A549 (cell line): ENCODE results near the gene GJE1. TPM values are rescaled to one million over a fixed set of nuclear protein-coding genes. Genes with fewer than 3 reads are reported as not detected.

ENCODE experiments used
- ATAC-seq, 2 experiments: fragments of 200-7000 bp in 1 of 2; fragments of >200 bp in 1 of 2; cut with Nextera tagmentation in 1 of 2; cut with Tn5 transposase in 1 of 2; 3 replicates each; pipeline versions ENCODE4 v1.8.0 to v1.9.1; 2018 to 2020; ENCODE audit warnings: mild to moderate bottlenecking in 1 of 2, moderate library complexity in 1 of 2
- CTCF ChIA-PET: fragments of 300-600 bp; sonication (Branson Sonifier 250); formaldehyde crosslinking; extraction: SDS; loops from one replicate; lab custom pipeline; 2021; ENCODE audit warnings: antibody characterized with exemption, inconsistent platforms; lab: Yijun Ruan, JAX
- POLR2A ChIA-PET: fragments of 350-600 bp; formaldehyde crosslinking; extraction: SDS; loops from one replicate; lab custom pipeline; 2021; ENCODE audit warnings: antibody characterized with exemption, inconsistent platforms; lab: Yijun Ruan, JAX
- DNase-seq, 2 experiments: peaks; one replicate each; pipeline versions ENCODE4 v3.0.0 to v3.0.0-alpha.2; 2011 to 2016; ENCODE audit warnings: low read depth in 1 of 2, low spot score in 1 of 2
- FAIRE-seq: peaks from 2 replicates; lab custom pipeline; 2011; peaks lifted over from hg19 to GRCh38; lab: Jason Lieb, UNC
- H3K27ac ChIP-seq, 2 experiments: fragments of >200 bp; sonication (Bioruptor Twin); formaldehyde crosslinking; 3 replicates each; pipeline ENCODE4 v1.5.1; 2016 to 2017
- H3K4me1 ChIP-seq: fragments of >200 bp; sonication (Bioruptor Twin); formaldehyde crosslinking; 3 replicates; pipeline ENCODE4 v1.6.1; 2016
- H3K4me2 ChIP-seq: fragments of >200 bp; sonication (Bioruptor Twin); formaldehyde crosslinking; 3 replicates; pipeline ENCODE4 v1.6.1; 2016
- H3K4me3 ChIP-seq: fragments of >200 bp; sonication (Bioruptor Twin); formaldehyde crosslinking; 3 replicates; pipeline ENCODE4 v1.5.1; 2016
- H3K9me3 ChIP-seq: fragments of >200 bp; sonication (Bioruptor Twin); formaldehyde crosslinking; 3 replicates; pipeline ENCODE4 v1.6.1; 2016
- ATOH8 ChIP-seq: fragments of 250-450 bp; sonication (Bioruptor Pico); IDR thresholded peaks from 2 replicates; pipeline ENCODE4 v1.5.0; 2020; ENCODE audit warnings: low read depth, mild to moderate bottlenecking, moderate library complexity
- BCL3 ChIP-seq: fragments of >200 bp; sonication (Bioruptor Twin); formaldehyde crosslinking; IDR thresholded peaks from 3 replicates; pipeline ENCODE4 v1.6.1; 2016
- CBX2 ChIP-seq: fragments of 200-600 bp; sonication (generic); IDR thresholded peaks from 2 replicates; pipeline ENCODE4 v1.6.1; 2016; ENCODE audit warnings: low read depth, mild to moderate bottlenecking, borderline replicate concordance
- CEBPB ChIP-seq, 2 experiments: fragments of >200 bp in 1 of 2; sonication (Bioruptor Twin) in 1 of 2; formaldehyde crosslinking in 1 of 2; IDR thresholded peaks; 2 replicates each; pipeline ENCODE4 v1.6.1; 2012 to 2016
- CHD2 ChIP-seq: fragments of 150-350 bp; IDR thresholded peaks from 2 replicates; pipeline ENCODE4 v1.6.1; 2014; ENCODE audit warnings: low read length; ENCODE audit not compliant: partially characterized antibody
- EHMT2 ChIP-seq: fragments of 200-600 bp; sonication (generic); IDR thresholded peaks from 2 replicates; pipeline ENCODE4 v1.6.1; 2016; ENCODE audit warnings: antibody characterized with exemption, low read depth, mild to moderate bottlenecking, moderate library complexity
- EP300 ChIP-seq, 2 experiments: fragments of >200 bp; sonication (Bioruptor Twin); formaldehyde crosslinking; IDR thresholded peaks; 2 replicates in 1 of 2; 3 replicates in 1 of 2; pipeline ENCODE4 v1.6.1; 2016 to 2017
- FOSB ChIP-seq: fragments of 250-450 bp; sonication (Bioruptor Pico); IDR thresholded peaks from 2 replicates; pipeline ENCODE4 v1.5.0; 2020; ENCODE audit warnings: mild to moderate bottlenecking, moderate library complexity
- FOXS1 ChIP-seq: fragments of 250-450 bp; sonication (Bioruptor Pico); IDR thresholded peaks from 2 replicates; pipeline ENCODE4 v1.5.0; 2020; ENCODE audit warnings: mild to moderate bottlenecking, moderate library complexity
- GATA3 ChIP-seq: IDR thresholded peaks from 2 replicates; pipeline ENCODE4 v1.6.1; 2012; ENCODE audit warnings: borderline replicate concordance
- HDAC2 ChIP-seq: fragments of 200-600 bp; sonication (generic); IDR thresholded peaks from 2 replicates; pipeline ENCODE4 v1.6.1; 2016
- HES2 ChIP-seq: fragments of >200 bp; sonication (Bioruptor Twin); formaldehyde crosslinking; IDR thresholded peaks from 2 replicates; pipeline ENCODE4 v1.6.1; 2016
- HEYL ChIP-seq: fragments of 250-450 bp; sonication (Bioruptor Pico); IDR thresholded peaks from 2 replicates; pipeline ENCODE4 v1.8.0; 2021; ENCODE audit warnings: mild to moderate bottlenecking, moderate library complexity
- JUN ChIP-seq, 2 experiments: fragments of >200 bp; sonication (Bioruptor Twin); formaldehyde crosslinking; IDR thresholded peaks; 2 replicates in 1 of 2; 3 replicates in 1 of 2; pipeline ENCODE4 v1.6.1; 2016 to 2017
- MAFK ChIP-seq: fragments of 450-650 bp; IDR thresholded peaks from 2 replicates; pipeline ENCODE4 v1.6.1; 2014; ENCODE audit not compliant: partially characterized antibody
- MAZ ChIP-seq: fragments of 150-350 bp; IDR thresholded peaks from 2 replicates; pipeline ENCODE4 v1.6.1; 2014; ENCODE audit warnings: antibody characterized with exemption, low read depth, low read length, borderline replicate concordance
- NFE2L2 ChIP-seq: fragments of 150-350 bp; conservative IDR thresholded peaks from 2 replicates; pipeline ENCODE4 v1.6.1; 2014; ENCODE audit warnings: low read length
- NR3C1 ChIP-seq: fragments of >200 bp; sonication (Bioruptor Twin); formaldehyde crosslinking; IDR thresholded peaks from 3 replicates; pipeline ENCODE4 v1.6.1; 2017
- REST ChIP-seq: fragments of 200-600 bp; sonication (generic); IDR thresholded peaks from 2 replicates; pipeline ENCODE4 v1.6.1; 2016; ENCODE audit warnings: antibody characterized with exemption, mild to moderate bottlenecking, moderate library complexity
- RNF2 ChIP-seq: fragments of 200-600 bp; sonication (generic); IDR thresholded peaks from 2 replicates; pipeline ENCODE4 v1.6.1; 2016; ENCODE audit warnings: low read depth, mild to moderate bottlenecking, antibody characterized with exemption, moderate library complexity, borderline replicate concordance
- SMC3 ChIP-seq: fragments of >200 bp; sonication (Bioruptor Twin); formaldehyde crosslinking; IDR thresholded peaks from 3 replicates; pipeline ENCODE4 v1.6.1; 2018; ENCODE audit warnings: inconsistent platforms
- SREBF2 ChIP-seq: fragments of 450-650 bp; IDR thresholded peaks from 2 replicates; pipeline ENCODE4 v1.6.1; 2014; ENCODE audit warnings: mild to moderate bottlenecking, moderate library complexity
- USF2 ChIP-seq: fragments of 450-650 bp; IDR thresholded peaks from 2 replicates; pipeline ENCODE4 v1.6.1; 2014; ENCODE audit warnings: antibody characterized with exemption
- ZFP36 ChIP-seq: fragments of 450-650 bp; IDR thresholded peaks from 2 replicates; pipeline ENCODE4 v1.6.1; 2014; ENCODE audit warnings: borderline replicate concordance; ENCODE audit not compliant: partially characterized antibody
- ZSCAN20 ChIP-seq: fragments of 250-450 bp; sonication (Bioruptor Pico); IDR thresholded peaks from 2 replicates; pipeline ENCODE4 v1.8.0; 2022; ENCODE audit warnings: mild to moderate bottlenecking, moderate library complexity
- WGBS: methylation state at CpG from one replicate; pipeline ENCODE4 v1.1.6; 2017; ENCODE audit errors: missing lambda C conversion rate; 5-methylcytosine and 5-hydroxymethylcytosine counted together
- polyA plus RNA-seq, 4 experiments: library from polyadenylated mRNA; depleted of rRNA in 3 of 4; stranded (reverse); fragments of >200 nt; fragmentation: RNase III in 1 of 4; extraction: RNeasy Plus Mini Kit Qiagen cat#74134 plus additional on column Dnase treatment in 1 of 4; gene quantifications; 2 replicates in 3 of 4; 3 replicates in 1 of 4; pipeline ENCODE4 v1.2.3, GENCODE V29; 2011 to 2017

The GJE1 gene
- polyA plus RNA-seq, 2 of the 4 experiments (the other 2 are of a cell fraction) = not detected

- POLR2A ChIA-PET = no interaction called here
- TF ChIP-seq CEBPB (IDR thresholded peaks at IDR 0.05) (no peak), HEYL (CRISPR knock-in tag) (no peak), FOSB (CRISPR knock-in tag) (no peak), GATA3 (no peak), RNF2 (no peak), CHD2 (no peak), JUN (IDR thresholded peaks at IDR 0.05) (no peak), EHMT2 (no peak), USF2 (no peak), NFE2L2 (no peak), SREBF2 (no peak), CBX2 (no peak), BCL3 (no peak), ZFP36 (no peak), SMC3 (no peak)
- FAIRE-seq = no peak
- CTCF ChIA-PET = interaction anchor here (1.6 kb wide), 1 partner anchor 26 kb away, joined by 3 read pairs; no protein-coding TSS in a partner anchor
- no peak overlapping the region for H3K4me3 ChIP-seq
- no peak for ATAC-seq
- H3K27ac ChIP-seq = no peak overlapping the region
- peaks cover 6% of the 10 kb centered on the region; the same call in 1 of the 3 replicates for H3K4me1 ChIP-seq
- no peak overlapping the region for H3K4me2 ChIP-seq
- H3K9me3 ChIP-seq = no peaks in the 10 kb centered on the region
- DNase-seq = no peak
Measured at GRCh38 chr6:142182004-142182403, 49.3 kb downstream of the GJE1 start.

GRCh38 chr6:142183351-142183750, 50.6 kb downstream of the GJE1 start:
- Histone ChIP-seq H3K4me3 (no peak overlapping the region), H3K4me1 (peaks cover 7% of the 10 kb centered on the region; the same call in 1 of the 3 replicates), H3K4me2 (no peak overlapping the region), H3K27ac (no peak overlapping the region), H3K9me3 (no peaks in the 10 kb centered on the region)
- 91% methylated on average over 1 of the region's 1 CpG for WGBS
- ATAC-seq = no peak
- TF ChIP-seq EHMT2 (no peak), ZSCAN20 (no peak), REST (no peak), MAZ (no peak), MAFK (no peak)
- POLR2A ChIA-PET = no interaction called here
- DNase-seq = no peak
- CTCF ChIA-PET = interaction anchor here (1.4 to 1.6 kb wide), 2 partner anchors 13 to 27 kb away, joined by 3 read pairs; no protein-coding TSS in a partner anchor
- FAIRE-seq = no peak

- 96% methylated on average over 2 of the region's 2 CpGs for WGBS
- Histone ChIP-seq H3K9me3 (no peaks in the 10 kb centered on the region), H3K27ac (no peak overlapping the region), H3K4me3 (no peak overlapping the region), H3K4me1 (peaks cover 7% of the 10 kb centered on the region; the same call in 1 of the 3 replicates), H3K4me2 (no peak overlapping the region)
- ChIA-PET POLR2A (no interaction called here), CTCF (no interaction called here)
- ATAC-seq = no peak
- FAIRE-seq = no peak
- DNase-seq = no peak
- no peak for TF ChIP-seq CEBPB (IDR thresholded peaks at IDR 0.05)
- TF ChIP-seq HDAC2 = no peak
- no peak for TF ChIP-seq HES2
- TF ChIP-seq FOXS1 = no peak
- no peak for TF ChIP-seq EP300 (IDR thresholded peaks at IDR 0.05)
- no peak for TF ChIP-seq ATOH8
- no peak for TF ChIP-seq MAZ
- TF ChIP-seq NR3C1 = no peak
- TF ChIP-seq SMC3 = no peak
- TF ChIP-seq USF2 = no peak
- no peak for TF ChIP-seq NFE2L2
Measured at GRCh38 chr6:142184307-142184706, 51.6 kb downstream of the GJE1 start.
